Ishikawa (cell line): ENCODE data around the gene C19orf33.

ENCODE experiments used
- CEBPB ChIP-seq: IDR thresholded peaks from 2 replicates; pipeline ENCODE4 v1.6.1; 2012
- CREB1 ChIP-seq: IDR thresholded peaks from 2 replicates; pipeline ENCODE4 v1.6.1; 2012; ENCODE audit warnings: low read depth
- EGR1 ChIP-seq: IDR thresholded peaks from 2 replicates; pipeline ENCODE4 v1.6.1; 2012
- EP300 ChIP-seq: IDR thresholded peaks from 2 replicates; pipeline ENCODE4 v1.6.1; 2012; ENCODE audit warnings: borderline replicate concordance
- FOXM1 ChIP-seq: IDR thresholded peaks from 2 replicates; pipeline ENCODE4 v1.6.1; 2012; ENCODE audit warnings: low read depth, borderline replicate concordance
- NFIC ChIP-seq: IDR thresholded peaks from 2 replicates; pipeline ENCODE4 v1.6.1; 2012
- RAD21 ChIP-seq: IDR thresholded peaks from 2 replicates; pipeline ENCODE4 v1.6.1; 2012; ENCODE audit warnings: low read depth
- TAF1 ChIP-seq: IDR thresholded peaks from 2 replicates; pipeline ENCODE4 v1.6.1; 2012; ENCODE audit warnings: low read depth, mild to moderate bottlenecking
- TCF12 ChIP-seq: IDR thresholded peaks from 2 replicates; pipeline ENCODE4 v1.6.1; 2012; ENCODE audit warnings: low read depth
- TEAD4 ChIP-seq: IDR thresholded peaks from 2 replicates; pipeline ENCODE4 v1.6.1; 2012
- YY1 ChIP-seq: IDR thresholded peaks from 2 replicates; pipeline ENCODE4 v1.6.1; 2012; ENCODE audit warnings: low read depth
- ZBTB7A ChIP-seq: IDR thresholded peaks from 2 replicates; pipeline ENCODE4 v1.6.1; 2012; ENCODE audit warnings: low read depth
- TF ChIP-seq, protein P1 (sequence below): IDR thresholded peaks from 2 replicates; pipeline ENCODE4 v1.6.1; 2012; ENCODE audit warnings: low read depth, mild to moderate bottlenecking
- TF ChIP-seq, protein P2 (sequence below): IDR thresholded peaks from 2 replicates; pipeline ENCODE4 v1.6.1; 2012
- TF ChIP-seq, protein P3 (sequence below): IDR thresholded peaks from 2 replicates; pipeline ENCODE4 v1.6.1; 2012

The C19orf33 gene

DNA sequence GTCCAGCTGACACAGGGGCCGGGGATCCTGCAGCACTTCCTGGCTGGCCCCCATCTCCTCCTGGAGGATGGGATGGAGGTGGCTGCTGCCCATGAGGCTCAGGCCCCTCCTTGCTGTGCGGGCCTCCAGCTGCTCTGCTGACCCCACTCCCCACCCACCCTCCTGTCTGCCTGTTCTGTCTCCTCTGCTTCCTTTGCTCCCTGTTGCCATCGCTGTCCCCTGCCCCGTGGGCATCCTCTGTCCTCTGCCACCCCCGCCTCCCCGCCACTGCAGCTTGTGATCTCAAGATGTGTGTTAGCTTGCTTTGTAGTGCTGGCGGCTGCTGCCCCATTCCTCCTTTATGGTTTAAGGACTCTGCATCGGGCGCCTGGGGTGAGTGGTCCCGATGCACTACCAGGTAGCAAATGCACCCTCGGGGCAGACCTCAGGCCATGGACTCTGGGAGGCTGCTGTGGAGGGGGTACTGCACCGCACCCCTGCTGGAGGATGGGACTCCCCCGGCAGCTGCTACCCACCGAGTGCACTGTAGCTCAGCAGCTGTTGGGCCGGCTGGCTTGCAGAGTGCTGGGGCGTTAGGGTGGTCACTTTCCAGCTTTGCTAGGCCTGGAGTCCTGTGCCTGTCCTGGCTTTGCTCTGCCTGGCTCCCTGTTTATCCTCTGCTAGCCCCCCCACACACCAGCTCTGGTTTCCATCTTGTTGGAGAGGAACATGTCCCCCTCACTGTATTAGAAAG, 15.8 kb upstream of the C19orf33 start:
- no peak for TF ChIP-seq YY1
- no peak for TF ChIP-seq ZBTB7A
- TF ChIP-seq, protein P1, sequence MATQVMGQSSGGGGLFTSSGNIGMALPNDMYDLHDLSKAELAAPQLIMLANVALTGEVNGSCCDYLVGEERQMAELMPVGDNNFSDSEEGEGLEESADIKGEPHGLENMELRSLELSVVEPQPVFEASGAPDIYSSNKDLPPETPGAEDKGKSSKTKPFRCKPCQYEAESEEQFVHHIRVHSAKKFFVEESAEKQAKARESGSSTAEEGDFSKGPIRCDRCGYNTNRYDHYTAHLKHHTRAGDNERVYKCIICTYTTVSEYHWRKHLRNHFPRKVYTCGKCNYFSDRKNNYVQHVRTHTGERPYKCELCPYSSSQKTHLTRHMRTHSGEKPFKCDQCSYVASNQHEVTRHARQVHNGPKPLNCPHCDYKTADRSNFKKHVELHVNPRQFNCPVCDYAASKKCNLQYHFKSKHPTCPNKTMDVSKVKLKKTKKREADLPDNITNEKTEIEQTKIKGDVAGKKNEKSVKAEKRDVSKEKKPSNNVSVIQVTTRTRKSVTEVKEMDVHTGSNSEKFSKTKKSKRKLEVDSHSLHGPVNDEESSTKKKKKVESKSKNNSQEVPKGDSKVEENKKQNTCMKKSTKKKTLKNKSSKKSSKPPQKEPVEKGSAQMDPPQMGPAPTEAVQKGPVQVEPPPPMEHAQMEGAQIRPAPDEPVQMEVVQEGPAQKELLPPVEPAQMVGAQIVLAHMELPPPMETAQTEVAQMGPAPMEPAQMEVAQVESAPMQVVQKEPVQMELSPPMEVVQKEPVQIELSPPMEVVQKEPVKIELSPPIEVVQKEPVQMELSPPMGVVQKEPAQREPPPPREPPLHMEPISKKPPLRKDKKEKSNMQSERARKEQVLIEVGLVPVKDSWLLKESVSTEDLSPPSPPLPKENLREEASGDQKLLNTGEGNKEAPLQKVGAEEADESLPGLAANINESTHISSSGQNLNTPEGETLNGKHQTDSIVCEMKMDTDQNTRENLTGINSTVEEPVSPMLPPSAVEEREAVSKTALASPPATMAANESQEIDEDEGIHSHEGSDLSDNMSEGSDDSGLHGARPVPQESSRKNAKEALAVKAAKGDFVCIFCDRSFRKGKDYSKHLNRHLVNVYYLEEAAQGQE = no peak
- TF ChIP-seq NFIC = no peak
- TF ChIP-seq, protein P2, sequence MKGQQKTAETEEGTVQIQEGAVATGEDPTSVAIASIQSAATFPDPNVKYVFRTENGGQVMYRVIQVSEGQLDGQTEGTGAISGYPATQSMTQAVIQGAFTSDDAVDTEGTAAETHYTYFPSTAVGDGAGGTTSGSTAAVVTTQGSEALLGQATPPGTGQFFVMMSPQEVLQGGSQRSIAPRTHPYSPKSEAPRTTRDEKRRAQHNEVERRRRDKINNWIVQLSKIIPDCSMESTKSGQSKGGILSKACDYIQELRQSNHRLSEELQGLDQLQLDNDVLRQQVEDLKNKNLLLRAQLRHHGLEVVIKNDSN = no peak
- TF ChIP-seq, protein P3, sequence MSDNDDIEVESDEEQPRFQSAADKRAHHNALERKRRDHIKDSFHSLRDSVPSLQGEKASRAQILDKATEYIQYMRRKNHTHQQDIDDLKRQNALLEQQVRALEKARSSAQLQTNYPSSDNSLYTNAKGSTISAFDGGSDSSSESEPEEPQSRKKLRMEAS = no peak
- TF ChIP-seq CREB1 = no peak
- no peak for TF ChIP-seq TAF1
- no peak for TF ChIP-seq TCF12
- no peak for TF ChIP-seq RAD21
- TF ChIP-seq EP300 = no peak
- no peak for TF ChIP-seq CEBPB
- TF ChIP-seq EGR1 = no peak

DNA sequence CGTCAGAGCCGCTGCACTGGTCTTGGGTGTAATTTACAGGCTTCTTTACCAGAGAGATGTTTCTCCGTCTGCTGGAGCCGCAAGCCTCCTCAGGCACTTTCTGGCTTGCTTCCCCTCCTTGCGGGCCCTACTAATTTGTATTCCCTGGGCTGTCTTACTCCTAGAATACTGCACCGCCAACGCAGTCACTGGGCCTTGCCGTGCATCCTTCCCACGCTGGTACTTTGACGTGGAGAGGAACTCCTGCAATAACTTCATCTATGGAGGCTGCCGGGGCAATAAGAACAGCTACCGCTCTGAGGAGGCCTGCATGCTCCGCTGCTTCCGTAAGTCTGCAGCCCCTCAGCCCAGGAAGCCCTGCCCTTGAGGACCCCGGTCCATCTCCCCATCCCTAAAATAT, 14.1 kb upstream of the C19orf33 start:
- TF ChIP-seq, protein P3 = no peak
- TF ChIP-seq EGR1 = no peak

DNA sequence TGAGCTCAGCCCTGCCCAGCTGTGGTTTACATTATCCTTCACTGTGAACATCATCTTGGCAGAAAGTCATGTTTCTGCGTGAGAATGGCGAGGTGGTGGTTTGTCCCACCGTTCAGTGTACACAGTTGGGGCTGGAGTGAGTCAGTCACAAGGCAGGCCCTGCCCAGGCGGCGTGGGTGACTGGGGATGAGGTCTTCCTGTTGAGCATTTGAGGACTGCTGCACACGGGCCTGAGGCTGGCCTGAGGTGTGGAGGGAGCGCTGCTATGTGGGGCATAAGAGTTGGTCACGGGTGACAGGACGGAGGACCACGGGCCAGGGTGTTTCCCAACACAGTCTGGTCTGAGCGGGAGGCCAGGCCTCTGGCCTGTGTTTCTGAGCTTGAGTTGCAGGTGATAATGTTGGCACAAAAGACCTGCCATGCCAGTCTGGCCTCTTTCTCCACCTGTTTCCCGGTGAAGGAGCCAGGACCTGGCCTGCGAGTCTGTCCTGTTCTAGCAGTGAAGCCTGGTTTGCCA, 13.4 kb upstream of the C19orf33 start:
- peak; percentile 56 for TF ChIP-seq CEBPB
- TF ChIP-seq, protein P3 = peak; percentile 52
- no peak for TF ChIP-seq ZBTB7A
- peak; percentile 87 for TF ChIP-seq NFIC
- TF ChIP-seq TCF12 = peak; percentile 80
- no peak for TF ChIP-seq YY1
- 0 out of 2 replicates have a peak, but pooled peaks have one; percentile 16 for TF ChIP-seq RAD21

DNA sequence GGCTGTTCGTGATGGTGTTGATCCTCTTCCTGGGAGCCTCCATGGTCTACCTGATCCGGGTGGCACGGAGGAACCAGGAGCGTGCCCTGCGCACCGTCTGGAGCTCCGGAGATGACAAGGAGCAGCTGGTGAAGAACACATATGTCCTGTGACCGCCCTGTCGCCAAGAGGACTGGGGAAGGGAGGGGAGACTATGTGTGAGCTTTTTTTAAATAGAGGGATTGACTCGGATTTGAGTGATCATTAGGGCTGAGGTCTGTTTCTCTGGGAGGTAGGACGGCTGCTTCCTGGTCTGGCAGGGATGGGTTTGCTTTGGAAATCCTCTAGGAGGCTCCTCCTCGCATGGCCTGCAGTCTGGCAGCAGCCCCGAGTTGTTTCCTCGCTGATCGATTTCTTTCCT, 12.2 kb upstream of the C19orf33 start:
- no peak for TF ChIP-seq EGR1
- no peak for TF ChIP-seq TEAD4
- TF ChIP-seq CREB1 = no peak
- no peak for TF ChIP-seq ZBTB7A
- no peak for TF ChIP-seq TCF12
- TF ChIP-seq TAF1 = no peak

DNA sequence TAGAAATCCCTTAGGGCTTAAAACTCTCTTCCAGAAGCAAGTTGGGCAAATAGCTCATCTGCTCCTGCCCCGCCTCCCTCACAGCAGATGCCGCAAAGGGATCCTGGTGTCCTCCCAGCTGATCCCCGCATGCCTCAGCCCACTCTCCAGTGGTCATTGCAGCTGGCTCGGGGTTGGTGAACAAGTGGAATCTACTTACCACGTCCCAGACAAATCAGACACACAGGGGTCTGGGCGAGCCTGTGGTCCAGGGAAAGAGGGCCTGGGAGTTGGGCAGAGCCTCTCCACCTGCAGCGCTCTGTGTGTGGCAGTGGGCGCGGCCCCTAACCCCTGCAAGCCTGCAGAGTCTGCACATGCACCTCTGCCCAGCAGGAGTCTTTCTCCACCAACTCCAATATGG, 10.8 kb upstream of the C19orf33 start:
- TF ChIP-seq TAF1 (no peak), CREB1 (no peak), FOXM1 (no peak), EGR1 (no peak), NFIC (no peak), TCF12 (no peak), TEAD4 (no peak), YY1 (no peak), EP300 (no peak), CEBPB (no peak), RAD21 (no peak), ZBTB7A (no peak)
- TF ChIP-seq, protein P2 = no peak
- TF ChIP-seq, protein P3 = no peak
- TF ChIP-seq, protein P1 = no peak

DNA sequence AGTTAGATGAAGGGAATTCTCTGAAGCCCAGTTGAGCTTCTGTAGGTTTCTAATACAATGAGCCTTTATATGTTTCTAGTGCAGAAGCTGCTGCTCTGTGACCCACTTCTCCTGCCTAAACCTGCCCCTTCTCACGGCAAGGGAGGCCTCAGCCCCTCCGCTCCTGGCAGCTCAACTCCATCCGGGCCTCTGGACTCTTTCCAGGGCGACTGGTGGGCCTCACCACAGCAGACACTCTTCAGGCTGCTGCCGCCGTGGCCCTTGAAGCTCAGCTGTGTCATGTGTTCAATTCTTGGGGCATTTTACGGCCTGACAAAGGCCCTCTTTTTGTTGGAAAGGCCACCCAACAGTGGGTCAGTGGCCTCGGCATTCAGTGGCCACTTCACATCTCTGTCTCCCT, 10.0 kb upstream of the C19orf33 start:
- no peak for TF ChIP-seq RAD21
- no peak for TF ChIP-seq CEBPB
